Epidermal melanocyte (primary cell): ENCODE measurements around the gene SULF2.
"Not testable (repeated sequence)": the region's sequence is repeated elsewhere in the genome, so short reads cannot be mapped to it uniquely, and the experiment has no call there.

Source experiments
- DNase-seq: peaks from one replicate; pipeline ENCODE4 v3.0.0; 2011; ENCODE audit warnings: low spot score; ENCODE audit not compliant: insufficient read length

The SULF2 gene

DNA sequence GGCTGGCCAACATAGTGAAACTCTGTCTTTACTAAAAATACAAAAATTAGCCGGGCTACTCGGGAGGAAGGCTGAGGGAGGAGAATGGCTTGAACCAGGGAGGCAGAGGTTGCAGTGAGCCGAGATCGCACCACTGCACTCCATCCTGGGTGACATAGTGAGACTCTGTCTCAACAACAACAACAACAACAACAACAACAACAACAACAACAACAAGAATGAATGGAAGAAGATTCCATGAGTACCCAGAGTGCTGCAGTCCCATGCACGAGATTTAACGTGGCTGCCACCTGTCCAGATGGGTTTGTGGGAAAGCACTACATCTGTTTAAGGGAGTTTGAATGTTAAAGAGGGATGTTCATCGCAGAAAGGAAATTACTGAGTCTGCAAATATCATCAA is 19.7 kb upstream of the SULF2 start:
- DNase-seq = not testable (repeated sequence)

DNA sequence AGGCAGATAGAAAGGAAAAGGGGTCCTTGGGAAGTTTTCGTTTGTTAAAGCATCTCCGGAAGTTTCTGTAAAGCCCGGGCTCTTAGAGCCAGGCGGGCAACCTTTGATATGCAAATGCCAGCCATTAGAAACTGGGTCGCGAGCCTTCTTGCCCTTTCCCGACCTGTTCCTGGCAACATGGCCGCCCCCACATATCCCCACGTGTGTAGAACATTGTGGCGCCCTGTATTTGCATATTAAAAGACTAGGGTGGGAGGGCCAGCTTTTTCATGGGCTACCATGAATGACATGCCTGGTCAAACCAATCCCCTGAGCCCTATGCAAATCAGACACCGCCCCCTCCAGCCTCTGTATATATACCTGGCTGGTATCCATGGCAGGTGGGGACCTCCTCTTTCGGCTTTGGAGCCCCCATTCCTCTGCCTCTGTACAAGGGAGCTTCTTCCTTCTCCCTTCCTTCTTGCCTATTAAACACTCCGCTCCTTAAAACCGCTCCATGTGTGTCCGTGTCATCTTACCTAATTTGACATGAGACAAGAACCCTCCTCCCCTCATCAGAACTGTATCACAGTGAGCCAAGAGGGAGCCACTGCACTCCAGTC is 19.0 kb upstream of the SULF2 start:
- DNase-seq = not testable (repeated sequence)

DNA sequence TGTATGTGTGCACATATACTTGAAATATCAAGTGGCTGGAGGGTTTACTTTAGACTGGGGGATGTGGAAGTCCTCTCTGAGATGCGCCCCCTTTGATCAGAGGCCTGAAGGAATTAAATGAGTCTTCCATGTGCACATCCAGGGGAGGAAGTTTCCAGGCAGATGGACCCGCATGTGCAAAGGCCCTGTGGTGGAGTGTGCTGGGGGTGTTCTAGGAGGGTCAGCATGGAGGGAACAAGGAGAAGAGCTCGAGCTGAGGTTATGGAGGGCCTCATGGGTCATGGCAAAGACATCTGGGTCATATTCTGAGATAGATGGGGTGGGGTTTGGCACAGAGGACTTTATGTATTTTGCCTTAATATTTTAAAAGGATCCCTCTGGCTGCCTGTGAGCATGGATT is 17.7 kb upstream of the SULF2 start:
- DNase-seq = no peak

DNA sequence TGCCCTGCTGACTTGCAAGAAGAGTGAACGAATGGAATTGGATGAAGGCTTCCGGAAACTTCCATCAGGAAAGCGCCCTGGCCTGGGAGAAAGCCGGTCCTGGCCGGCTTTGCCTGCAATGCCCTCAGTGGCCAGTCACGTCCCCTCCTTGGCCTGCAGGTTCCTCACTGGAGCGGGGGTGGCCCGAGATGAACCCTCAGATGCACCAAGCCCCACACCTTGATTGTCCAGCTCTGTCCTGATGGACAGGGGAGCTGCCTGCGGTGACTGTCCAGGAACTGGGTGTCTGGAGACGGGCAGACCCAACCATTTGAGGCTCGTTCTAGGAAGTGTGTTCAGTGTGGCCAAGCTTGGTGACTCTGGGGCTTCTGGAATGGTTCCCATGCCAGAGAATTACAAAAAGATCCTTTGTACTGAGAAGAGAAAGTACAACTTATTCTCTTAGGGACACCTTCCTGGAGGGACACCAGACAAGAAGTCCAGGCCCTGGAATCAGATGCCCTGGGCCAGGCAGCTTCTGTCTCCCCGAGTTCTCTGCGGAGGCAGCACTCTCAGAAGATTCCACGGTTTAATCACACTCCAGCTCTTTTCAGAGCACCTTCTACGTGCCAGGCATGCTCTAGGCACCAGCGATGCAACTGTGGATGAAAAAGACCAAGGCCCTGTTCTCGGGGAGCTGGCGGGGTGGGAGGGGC is 17.1 kb upstream of the SULF2 start:
- no peak for DNase-seq

DNA sequence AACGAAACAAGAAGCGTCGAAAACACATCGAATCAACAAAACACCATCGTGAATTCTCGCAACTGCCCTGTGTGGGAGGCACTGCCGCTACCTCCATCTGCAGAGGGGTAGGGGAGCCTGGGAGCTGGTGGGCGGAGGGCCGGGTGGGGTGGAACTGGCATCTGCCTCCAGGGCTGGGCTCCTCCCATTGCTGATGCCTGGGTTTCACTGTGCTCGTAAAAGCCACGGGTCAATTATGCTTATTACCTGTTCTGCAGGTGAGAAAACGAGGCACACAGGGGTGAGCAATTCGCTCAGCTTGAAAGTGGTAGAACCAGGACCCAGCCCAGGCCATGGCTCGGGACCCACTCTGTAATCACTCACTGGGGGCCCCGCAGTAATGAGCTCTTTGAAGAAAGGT is 16.5 kb upstream of the SULF2 start:
- DNase-seq = no peak

DNA sequence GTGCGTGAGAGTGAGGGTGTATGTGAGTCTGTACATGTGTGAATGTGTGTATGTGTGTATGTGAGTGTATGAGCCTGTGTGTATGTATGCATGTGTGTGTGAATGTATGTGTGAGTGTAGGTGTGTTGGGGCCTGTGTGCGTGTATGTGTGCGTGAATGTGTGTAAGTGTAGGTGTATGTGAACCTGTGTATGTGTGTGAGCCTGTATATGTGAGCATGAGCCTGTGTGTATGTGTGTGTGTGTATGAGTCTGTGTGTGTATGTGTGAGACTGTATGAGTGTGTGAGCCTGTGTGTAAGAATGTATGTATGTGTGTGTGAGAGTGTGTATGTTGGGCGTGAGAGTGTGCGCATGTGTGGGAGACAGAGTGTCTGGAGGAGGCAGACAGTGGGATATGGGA is 15.8 kb upstream of the SULF2 start:
- DNase-seq = no peak

DNA sequence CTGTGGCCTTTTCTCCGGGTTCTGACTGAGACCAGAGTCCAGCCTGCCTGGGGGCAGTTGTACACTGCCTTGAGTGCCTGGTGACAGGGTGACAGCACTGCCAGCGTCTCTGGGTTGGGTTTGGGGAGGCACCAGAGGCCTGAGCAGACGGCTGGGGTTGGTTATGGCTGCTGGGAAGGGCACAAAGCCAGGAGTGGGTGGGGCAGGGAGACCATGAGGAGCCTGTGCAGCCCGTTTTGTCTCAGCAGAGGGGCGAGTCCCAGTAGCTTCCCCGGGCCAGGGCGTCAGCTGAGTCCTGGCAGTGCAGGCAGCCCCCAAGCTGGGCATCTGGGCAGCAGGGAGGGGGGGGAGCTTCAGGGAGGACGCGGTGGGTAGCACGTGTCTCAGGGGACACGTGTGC is 15.3 kb upstream of the SULF2 start:
- no peak for DNase-seq

DNA sequence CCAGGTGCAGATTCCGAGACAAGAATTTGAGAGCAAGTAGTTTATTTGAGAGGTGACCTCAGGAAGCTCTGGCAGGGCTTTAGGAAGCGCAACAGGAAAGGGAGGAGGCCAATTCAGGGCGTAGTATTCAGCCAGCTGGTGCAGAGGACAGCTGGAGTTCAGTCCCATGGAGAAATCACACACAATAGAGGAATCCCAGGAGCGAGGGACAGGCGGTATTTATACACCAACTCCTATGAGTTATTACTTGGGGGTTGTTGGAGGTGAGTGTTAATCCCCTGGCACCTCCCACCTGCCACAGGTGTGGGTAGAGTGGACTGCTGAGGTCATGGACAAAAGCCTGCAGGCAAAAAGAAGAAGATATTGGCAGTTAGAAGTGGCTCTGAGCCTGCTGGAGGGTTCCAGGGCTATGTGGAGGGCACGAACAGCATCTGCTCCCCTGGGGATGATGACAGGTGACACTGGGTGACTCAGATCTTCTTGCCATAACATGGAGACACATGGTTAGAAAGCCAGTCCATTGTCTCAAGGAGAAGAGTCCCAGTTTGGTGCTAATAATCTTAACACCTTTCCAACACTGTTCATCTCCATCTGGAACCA is 13.9 kb upstream of the SULF2 start:
- DNase-seq = no peak

DNA sequence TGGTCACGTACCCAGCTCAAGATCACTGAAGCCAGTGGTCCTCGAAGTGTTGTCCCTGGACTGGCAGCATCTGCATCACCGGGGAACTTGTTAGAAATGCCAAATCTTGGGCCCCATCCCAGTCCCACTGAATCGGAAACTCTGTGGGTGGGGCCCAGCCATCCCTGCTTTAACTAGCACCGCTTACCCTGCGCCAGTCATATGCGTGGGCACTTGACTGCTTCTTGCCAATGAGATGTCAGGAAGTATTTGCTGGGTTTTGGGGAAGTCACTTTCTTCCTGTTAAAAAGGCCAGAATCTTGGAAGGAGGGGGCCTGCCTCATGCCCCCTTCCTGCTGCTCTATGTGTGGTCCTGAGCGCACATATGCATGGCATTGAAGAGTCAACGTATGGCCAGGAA is 11.7 kb upstream of the SULF2 start:
- no peak for DNase-seq

DNA sequence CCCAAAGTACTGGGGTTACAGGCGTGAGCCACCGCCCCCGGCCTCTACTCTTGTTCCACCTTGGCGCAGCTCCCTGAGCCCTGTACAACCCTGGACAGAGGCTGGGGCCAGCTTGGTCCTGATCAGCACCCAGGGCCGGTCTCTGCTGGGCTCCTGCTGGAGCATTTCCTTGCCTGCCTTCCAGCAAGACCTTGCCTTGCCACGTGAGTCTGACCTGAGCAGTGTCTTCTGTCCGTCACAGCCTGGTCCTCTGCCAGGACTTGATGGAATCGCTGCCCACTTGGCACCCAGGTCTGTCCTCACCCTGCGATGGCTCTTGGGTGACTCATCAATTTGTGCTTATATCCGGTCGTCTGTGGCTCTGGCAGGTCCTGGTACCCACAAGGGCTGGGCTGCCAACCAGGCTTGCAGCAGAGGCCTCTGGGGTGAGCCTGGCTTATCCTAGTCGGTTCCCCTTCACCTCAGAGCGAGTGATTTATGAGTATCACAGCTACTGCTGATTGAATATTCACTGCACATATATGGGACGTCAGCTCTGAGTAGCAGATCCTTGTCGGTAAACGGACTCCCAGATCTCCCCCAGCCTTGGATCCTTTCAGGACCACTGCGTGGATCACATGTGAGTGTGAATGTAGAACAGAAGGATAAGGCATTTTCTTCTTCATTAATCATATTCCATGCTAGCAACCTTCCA is 10.1 kb upstream of the SULF2 start:
- no peak for DNase-seq

DNA sequence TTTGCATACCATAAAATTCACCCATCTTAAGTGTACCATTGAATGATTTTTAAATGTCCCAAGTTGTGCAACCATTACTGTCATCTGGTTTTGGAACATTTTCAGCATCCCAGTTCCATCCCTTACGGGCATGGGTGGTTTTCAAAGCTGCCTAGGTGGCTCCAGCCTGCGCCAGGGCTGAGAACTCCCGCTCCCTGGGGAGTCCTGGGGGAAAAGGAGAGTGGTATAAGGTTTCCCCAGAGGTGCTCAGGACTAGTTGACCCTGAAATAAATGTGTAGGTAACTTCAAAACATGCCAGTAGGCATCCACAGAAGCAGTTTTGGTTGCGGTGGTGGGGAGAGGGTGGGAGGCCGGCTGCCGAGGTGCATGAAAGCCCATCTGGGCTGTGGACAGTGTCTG is 9.0 kb upstream of the SULF2 start:
- DNase-seq = not testable (repeated sequence)

DNA sequence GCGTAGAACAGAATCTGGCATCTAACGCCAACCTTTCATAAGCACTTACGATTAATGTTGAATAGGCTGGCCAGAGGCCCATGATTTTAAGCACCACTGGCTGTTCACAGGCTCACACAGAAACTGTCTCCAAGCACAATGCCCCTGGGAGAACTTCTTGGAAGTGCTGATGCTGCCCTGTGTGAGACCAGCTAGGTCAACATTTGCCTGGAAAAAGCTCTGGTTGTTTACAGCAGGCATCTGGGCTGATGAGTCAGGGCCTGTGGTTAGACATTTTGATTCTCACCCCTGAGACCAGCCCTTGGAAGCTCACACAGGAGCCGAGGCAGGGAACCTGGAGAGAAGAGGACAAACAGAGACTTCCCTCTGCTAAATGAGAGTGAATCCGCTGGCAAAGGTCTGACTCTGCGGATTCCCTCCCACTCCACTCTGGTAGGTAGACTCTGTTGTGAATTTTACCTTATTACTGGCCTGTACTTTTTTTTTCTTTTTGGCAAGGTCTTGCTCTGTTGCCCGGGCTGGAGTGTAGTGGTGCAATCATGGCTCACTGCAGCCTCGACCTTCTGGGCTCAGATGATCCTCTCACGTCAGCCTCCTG is 6.8 kb upstream of the SULF2 start:
- no peak for DNase-seq

DNA sequence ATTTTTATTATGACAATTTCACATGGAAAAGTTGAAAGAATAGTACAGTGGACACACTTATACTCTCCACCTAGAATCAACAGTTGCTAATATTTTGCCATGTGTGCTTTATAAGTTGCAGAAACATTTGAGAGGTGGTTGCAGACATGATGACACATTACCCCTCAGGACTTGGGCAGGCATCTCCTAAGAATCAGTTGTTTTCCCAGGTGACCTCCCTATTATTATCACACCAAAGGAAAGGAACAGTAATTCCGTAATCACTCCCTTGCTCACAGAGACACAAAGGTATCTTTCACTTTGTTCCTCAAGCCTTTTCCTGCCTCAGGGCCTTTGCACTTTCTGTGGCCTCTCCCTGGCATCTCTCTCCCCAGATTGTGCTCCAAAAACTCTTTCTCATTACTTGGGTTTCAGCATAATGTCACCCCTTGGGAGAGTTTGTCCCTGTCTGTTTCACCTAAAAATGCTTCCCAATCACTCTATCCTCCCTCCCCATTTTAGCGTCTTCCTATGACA is 5.9 kb upstream of the SULF2 start:
- no peak for DNase-seq

DNA sequence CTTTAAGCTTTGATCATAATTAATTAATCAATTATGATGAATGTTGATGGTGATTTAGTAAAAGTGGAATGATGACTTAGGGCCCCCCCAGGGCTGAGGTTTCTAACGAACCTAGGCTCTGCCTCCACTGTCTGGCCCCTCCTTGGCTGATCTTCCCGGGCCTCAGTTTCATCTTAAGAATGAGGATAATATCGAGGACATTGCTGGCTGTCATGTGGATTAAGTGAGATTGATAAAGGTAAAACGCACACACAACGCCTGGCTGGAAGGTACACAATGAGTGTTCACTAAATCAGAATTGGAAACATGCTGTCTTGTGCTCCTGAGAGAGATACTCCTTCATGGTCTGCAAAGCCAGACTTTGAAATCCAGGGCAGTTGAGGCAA is 5.3 kb upstream of the SULF2 start:
- no peak for DNase-seq

DNA sequence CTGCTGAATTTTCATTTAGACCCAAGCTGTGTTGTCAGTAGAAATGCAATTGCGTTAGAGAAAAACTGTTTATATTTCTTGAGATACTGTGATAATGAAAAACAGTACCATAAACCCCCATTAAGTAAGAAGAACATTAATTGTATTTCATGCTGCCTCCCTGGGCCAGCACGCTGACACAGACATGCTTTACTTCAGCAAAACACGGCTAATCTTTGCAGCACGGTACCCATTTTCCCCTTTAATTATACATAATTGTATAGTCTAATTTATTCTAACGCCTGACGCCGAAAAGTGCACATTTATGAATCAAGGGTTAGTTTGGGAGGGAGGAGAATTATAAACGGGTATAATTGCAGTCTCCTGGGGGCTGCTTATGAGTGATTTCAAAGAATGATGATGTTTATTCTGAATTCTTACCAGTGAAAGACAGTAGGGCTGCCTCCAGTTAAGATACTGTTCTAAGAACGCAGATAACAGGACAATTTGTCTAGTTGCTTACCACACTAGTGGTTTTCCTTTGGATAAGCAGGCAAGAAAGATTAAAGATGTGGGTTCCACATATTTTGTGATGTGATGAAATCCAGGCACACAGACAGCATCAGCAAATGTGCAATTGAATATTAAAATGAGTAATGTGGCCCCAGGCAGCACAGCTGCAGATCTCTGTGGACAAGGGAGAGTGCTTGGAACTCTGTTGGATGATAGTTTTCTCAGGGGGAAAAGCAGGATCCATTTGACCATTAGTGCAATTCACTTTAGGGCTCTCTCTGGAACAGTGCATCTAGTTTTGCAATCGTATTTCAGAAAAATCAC is 4.7 kb upstream of the SULF2 start:
- no peak for DNase-seq

DNA sequence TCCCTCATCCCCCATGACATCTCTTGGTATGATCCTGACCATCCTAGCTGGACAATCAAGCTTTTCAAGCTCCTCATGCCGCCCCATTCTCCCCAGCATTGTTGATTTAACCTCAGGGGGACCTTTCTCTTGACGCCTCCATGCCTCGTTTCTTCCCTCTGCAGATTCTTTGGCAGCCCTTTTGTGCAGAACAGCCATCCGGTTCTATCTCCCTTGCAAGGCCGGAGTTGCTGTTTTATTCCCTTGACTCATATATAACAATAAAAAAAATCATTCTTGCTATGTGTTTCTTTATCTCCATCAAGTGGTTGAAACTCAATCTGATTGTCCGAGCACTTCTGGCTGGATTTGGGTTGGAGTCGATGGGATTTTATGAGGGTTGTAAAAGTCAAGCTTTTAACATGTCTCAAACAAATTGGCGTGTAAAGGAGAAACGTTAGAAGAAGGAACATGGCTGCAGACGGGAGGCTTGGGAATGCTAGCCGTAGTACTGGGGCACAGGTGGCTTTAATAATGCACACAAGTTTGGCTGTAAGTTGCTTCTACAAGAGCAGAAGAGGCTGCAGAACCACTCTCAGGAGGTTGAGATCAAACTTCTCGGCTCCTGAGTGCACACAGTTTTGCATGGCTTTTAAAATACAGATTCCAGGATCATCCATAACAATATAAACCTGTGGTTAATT is 3.9 kb upstream of the SULF2 start:
- no peak for DNase-seq

DNA sequence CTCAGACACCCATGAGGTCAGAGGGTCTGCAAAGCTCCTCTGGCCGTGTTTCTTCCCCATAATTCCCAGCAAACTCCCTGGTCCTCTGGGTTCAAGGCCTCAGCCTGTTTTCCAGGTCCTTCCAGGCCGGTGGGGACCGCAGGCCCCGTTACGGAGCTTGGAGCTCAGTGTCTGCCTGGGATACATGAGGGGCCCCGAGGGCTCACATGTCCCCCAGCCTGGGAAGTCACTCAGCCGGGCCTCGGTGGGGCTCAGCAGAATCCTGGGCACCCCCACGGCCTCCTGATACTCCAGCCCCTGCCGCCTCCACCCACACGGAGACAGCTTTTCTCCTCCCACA is 3.4 kb upstream of the SULF2 start:
- no peak for DNase-seq

DNA sequence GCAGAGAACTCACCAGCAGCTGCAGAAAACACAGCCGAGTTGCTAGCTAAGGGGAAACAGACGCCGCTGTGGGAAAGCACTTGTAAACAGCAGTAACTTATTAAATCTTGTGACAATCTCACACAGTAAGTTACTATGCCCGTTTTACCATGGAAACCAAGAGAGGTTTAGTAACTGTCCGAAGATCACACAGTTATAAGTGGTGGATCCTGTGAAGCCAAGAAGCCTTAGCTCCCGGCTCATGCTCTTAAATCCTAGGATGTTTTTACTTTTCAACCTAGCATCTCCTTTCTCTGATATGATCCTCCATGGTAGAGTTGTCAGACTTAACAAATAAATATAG is 1.5 kb upstream of the SULF2 start:
- no peak for DNase-seq

DNA sequence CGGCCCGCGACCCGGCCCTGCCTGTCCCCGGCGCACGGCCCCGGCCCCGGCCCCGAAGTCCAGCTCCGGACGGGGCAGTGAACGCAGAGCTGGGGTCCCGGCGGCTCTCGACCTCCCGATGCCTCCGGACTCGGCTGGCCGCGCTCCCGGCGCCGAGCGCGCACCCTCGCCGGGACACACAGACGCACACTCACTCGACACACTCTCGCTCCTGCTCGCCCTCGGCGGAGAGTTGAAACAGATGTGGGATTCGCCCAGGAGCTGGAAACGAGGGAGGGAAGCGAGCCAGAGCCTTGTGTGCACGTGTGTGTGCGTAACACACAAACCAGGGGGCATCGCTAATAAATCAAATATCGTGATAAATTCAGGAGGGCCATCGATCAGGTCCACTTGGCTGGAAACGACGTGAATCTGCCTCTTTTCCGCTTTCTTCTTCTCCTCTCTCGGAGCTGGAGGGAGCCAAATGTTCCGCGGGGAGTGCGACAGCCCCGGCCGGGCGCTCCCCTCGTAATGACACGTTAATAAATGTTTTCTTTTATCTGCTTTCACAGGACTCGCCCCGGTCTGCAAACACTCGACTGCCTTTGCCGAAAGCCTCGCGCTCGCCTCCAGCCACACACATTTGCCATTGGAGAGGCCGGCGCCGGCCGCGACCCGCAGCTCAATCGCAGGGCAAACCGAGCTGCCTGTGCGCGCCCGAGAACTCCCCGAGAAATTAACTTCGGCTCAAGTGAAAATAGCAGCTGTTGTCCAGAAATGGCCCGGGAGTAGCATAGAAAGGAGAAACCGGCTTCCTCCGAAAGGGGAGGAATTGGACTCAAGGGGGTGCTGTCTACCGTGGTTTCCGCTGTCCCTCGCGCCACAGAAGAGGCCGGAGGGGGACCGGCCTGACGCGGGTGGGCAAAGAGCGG is 828 bp upstream of the SULF2 start:
- DNase-seq = peak; percentile 46
